OCI-LY1 (cell line): ENCODE data around the gene CDKL4.

ENCODE experiments used
- EZH2 ChIP-seq: fragments of 200-600 bp; sonication (generic), shearing (Covaris generic); IDR thresholded peaks from 2 replicates; pipeline ENCODE4 v1.8.0; 2017; ENCODE audit warnings: borderline replicate concordance, mixed run types, mild to moderate bottlenecking, antibody characterized with exemption, low read length, moderate library complexity, mixed read lengths
- TF ChIP-seq, protein P1 (sequence below): fragments of 200-600 bp; sonication (generic), shearing (Covaris generic); IDR thresholded peaks from 2 replicates; pipeline ENCODE4 v1.5.1; 2017; ENCODE audit warnings: mild to moderate bottlenecking, antibody characterized with exemption, low read length, moderate library complexity, mixed read lengths

GRCh38 chr2:39266916-39267434 lies 23.2 kb upstream of the CDKL4 start:
- no peak for TF ChIP-seq EZH2
- TF ChIP-seq, protein P1, sequence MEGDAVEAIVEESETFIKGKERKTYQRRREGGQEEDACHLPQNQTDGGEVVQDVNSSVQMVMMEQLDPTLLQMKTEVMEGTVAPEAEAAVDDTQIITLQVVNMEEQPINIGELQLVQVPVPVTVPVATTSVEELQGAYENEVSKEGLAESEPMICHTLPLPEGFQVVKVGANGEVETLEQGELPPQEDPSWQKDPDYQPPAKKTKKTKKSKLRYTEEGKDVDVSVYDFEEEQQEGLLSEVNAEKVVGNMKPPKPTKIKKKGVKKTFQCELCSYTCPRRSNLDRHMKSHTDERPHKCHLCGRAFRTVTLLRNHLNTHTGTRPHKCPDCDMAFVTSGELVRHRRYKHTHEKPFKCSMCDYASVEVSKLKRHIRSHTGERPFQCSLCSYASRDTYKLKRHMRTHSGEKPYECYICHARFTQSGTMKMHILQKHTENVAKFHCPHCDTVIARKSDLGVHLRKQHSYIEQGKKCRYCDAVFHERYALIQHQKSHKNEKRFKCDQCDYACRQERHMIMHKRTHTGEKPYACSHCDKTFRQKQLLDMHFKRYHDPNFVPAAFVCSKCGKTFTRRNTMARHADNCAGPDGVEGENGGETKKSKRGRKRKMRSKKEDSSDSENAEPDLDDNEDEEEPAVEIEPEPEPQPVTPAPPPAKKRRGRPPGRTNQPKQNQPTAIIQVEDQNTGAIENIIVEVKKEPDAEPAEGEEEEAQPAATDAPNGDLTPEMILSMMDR: no peak
